LNCAP (cell line): ENCODE results near the gene CERS1.

Source experiments
- CTCF ChIP-seq: fragments of 450-650 bp; IDR thresholded peaks from 2 replicates; pipeline ENCODE4 v1.5.1; 2017; ENCODE audit warnings: mild to moderate bottlenecking

The CERS1 gene

DNA sequence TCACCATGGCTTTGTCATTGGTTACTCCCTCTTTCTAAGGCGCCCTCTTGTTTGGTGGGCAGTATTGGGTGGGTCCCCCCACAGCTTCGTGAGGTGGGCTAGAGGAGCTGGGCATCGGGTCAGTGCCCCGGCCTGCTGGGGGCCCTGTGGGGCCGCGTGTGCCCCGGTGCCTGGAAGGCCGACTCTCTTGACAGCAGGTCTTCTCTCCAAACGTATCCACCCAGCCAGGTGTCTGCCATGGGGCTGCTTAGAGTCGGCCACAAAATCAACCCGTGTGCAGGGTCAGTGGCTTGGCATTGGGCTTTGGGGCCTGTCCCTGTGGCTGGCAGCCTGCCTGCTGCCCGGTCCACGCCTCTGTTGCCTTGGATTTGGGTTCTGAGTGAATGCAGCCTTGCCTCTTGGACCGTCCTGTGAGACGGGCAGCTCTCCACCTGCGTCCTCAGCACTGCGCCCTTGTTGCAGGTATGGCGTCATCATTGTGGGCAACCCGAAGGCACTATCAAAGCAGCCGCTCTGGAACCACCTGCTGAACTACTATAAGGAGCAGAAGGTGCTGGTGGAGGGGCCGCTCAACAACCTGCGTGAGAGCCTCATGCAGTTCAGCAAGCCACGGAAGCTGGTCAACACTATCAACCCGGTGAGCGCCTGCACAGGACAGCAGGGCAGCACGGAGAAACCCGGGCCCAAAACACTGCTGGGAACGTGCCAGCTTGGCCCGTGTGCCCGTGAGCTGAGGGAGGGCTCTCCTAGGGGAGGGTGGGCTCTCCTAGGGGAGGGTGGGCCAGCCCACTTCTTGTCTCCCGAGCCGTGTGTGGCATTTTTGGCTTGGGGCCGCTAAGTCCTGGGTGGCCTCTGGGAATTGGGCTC, 32.7 kb downstream of the CERS1 start:
- TF ChIP-seq CTCF, result no peak

GRCh38 chr19:18861917-18862316, 34.0 kb downstream of the CERS1 start:
- no peak for TF ChIP-seq CTCF

DNA sequence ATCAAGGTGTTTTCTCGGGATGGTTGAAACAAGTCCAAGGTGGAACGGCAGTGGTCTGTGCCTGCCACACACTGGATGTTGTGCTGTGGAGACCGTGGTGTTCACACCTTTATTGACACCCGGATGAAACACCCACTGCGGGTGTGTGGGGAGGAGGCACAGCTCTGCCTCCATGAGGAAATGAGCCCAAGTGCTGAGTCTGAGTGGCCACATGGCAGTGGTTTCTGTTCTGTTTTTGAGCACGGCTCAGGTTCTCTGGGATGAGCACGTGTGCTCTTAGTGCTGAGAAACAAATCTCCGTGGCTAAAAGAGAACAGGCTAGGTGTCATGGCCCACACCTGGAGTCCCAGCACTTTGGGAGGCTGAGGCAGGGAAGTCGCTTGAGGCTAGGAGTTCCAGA, 34.7 kb downstream of the CERS1 start:
- TF ChIP-seq CTCF, result no peak

- no peak for TF ChIP-seq CTCF
These were observed 35.2 kb downstream of the CERS1 start for GRCh38 chr19:18860725-18861124.

- TF ChIP-seq CTCF, result no peak
These were observed 35.7 kb downstream of the CERS1 start for GRCh38 chr19:18860302-18860700.

DNA sequence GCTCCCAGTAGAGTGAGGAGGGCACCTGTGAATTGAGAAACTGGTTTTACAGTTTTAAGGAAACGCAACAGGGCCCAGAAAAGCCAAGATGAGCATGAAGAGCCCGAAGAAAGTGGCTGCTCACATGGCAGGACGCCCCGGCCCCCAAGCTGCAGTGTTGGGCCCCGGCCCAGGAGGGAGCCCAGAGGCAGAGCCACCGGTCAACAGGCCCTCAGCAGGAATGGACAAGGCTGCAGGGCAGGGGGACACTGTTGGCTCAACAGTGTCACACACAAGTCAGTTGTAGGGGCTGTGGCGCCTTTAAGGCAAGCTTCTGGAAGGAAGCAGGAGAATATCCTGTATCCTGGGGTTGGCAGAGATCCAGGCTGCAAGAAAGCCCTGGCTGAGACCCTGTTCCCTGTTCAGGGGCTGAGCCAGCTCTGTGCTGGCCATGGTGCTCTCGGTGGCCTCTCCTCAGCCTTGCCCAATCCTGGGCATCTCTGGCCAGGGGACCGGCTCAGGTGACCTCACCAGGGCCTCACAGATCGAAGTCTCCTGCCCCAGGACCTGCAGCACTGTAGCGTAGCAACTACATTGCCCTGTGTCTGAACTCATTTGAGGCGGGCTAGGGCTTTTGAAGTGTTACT, 36.2 kb downstream of the CERS1 start:
- no peak for TF ChIP-seq CTCF

DNA sequence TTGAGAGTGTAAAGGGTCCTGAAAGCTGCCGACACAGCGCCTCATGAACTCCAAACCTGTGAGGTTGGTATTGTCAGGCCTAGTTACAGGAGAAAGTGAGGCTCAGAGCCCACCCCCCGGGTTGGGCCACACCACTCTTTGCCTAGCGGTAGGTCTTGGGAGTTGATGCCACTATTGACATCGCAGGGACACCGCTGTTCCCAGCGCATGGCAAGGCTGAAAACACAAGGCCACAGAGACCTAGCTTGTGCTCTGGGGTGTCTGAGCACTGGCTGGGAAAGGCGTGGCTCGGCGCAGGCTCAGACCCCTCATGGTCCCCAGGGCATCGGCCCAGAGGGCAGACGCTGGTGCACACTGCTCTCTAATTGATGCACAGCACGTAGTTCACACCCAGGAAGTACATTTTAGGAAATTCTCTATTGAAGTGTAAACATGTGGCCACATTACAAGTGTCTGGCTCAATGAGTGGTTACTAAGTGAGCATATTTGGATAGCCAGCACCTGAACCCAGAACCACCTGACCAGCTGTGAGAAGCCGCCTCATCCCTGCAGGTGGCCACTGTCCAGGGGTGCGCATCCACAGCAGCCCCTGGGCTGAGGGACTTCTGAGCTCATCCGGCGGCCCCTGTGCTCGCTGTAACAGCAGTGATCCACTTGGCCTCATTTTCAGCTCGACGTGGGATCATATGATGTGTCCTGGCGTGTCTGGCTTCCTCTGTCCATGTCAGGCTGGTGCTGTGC, 36.9 kb downstream of the CERS1 start:
- no peak for TF ChIP-seq CTCF
